ENCODE measurements around the gene ANO10.

Gene ANO10

DNA sequence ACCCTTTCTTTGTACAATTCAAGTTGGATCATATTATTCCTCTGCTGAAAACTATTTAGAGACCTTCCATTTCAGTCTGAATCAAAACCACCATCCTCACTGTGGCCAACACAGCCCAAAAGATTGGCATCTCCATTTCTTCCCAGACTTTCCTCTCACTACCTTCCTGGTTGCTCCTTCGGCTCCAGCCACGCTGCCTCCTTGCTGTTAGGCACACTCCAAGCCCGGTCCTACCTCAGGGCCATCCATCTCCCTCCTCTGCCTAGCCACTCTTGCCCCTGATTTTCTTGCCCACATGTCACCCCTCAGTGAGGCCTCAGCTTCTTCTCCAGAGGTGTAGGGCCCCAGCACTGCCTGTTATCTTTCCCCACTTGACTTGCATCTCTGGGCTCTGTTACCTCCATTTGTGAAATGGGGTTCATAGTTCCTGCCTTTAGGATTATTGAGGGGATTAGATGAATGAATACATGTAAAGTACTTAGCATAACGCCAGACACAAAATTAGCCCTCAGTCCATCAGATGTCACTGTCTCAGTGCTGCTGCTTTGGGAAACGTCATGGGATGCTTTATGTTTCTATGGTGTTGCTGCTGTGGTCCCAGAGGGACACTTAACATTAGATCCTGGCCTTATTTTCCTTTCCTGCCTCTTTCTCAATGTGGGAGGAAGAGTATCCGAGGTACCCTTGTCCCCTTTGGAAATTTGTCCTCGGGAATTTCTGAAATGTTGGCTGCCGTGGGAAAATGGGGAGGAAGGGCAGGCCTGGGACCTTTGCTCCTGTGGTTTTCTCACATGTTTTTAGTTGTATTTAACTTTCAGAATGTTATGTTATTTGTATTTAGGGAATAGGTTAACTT is 304.1 kb downstream of the ANO10 start:
- no peak for DNase-seq
- intact Hi-C loops (cut with DNase I), result no loop called here

DNA sequence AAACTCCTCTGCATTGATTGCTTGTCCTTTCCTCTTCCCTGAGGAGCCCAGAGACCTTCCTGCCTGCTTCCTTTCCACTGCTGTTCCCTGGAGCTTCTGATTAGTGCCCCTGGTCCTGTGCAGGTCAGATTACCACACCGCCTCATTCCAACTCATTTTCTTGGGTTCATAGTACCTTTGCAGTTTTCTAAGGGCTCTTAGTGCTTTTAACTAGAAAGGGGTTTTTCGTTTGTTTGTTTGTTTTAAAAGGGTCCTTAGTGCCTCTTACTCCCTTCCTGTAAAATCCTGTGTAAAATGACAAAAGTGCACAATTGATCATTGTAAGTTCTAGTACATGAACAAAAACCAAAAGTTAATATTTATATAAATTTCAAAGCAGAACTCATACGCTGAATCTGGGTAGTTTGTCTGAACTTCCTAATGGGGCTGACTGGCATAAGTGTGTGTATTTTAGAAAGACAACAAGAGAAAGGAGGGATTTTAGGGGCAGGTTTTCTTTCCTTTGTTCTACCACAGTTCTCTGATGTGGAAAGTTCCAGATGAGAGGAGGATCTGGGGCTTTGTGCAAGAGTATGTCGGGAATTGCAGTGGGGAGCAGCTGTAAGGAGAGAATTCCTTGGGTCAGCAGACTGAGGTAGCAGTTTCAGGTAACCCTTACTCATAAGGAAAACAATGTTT is 304.9 kb downstream of the ANO10 start:
- intact Hi-C loops (cut with DNase I), result no loop called here
- no peak for DNase-seq

All from head of caudate nucleus (tissue), 42 donors.